NCI-H1105 treated with DMSO at 0.1 percent for 48 hours (cell line): ENCODE measurements around the gene ANTXR2.
"Not testable (repeated sequence)": the region's sequence is repeated elsewhere in the genome, so short reads cannot be mapped to it uniquely, and the experiment has no call there.

Experiments used
- DNase-seq: peaks from one replicate; lab custom pipeline; 2025; lab: John Stamatoyannopoulos, UW

ANTXR2 gene

GRCh38 chr4:79915246-79915645 lies 157.8 kb downstream of the ANTXR2 start:
- no peak for DNase-seq

GRCh38 chr4:79913581-79913980 lies 159.4 kb downstream of the ANTXR2 start:
- DNase-seq, result no peak

- no peak for DNase-seq
Observed at GRCh38 chr4:79907001-79907400, 166.0 kb downstream of the ANTXR2 start.

- no peak for DNase-seq
Observed at GRCh38 chr4:79906303-79906702, 166.7 kb downstream of the ANTXR2 start.

GRCh38 chr4:79905212-79905611 lies 167.8 kb downstream of the ANTXR2 start:
- DNase-seq, result no peak

- no peak for DNase-seq
Observed at GRCh38 chr4:79904331-79904730, 168.7 kb downstream of the ANTXR2 start.

- DNase-seq, result no peak
Observed at GRCh38 chr4:79900182-79900581, 172.8 kb downstream of the ANTXR2 start.

- DNase-seq, result no peak
Observed at GRCh38 chr4:79899481-79899880, 173.5 kb downstream of the ANTXR2 start.

- DNase-seq, result no peak
Observed at GRCh38 chr4:79898055-79898454, 175.0 kb downstream of the ANTXR2 start.

- DNase-seq, result no peak
Observed at GRCh38 chr4:79897174-79897573, 175.9 kb downstream of the ANTXR2 start.

GRCh38 chr4:79893456-79893855 lies 179.6 kb downstream of the ANTXR2 start:
- DNase-seq, result no peak

- not testable (repeated sequence) for DNase-seq
Observed at GRCh38 chr4:79889026-79889425, 184.0 kb downstream of the ANTXR2 start.

GRCh38 chr4:79886557-79886956 lies 186.5 kb downstream of the ANTXR2 start:
- DNase-seq, result no peak

GRCh38 chr4:79886021-79886420 lies 187.0 kb downstream of the ANTXR2 start:
- DNase-seq, result no peak

- DNase-seq, result no peak
Observed at GRCh38 chr4:79883290-79883689, 189.7 kb downstream of the ANTXR2 start.

- DNase-seq, result no peak
Observed at GRCh38 chr4:79882806-79883205, 190.2 kb downstream of the ANTXR2 start.

GRCh38 chr4:79881407-79881806 lies 191.6 kb downstream of the ANTXR2 start:
- no peak for DNase-seq

GRCh38 chr4:79877511-79877910 lies 195.5 kb downstream of the ANTXR2 start:
- DNase-seq, result no peak

- DNase-seq, result no peak
Observed at GRCh38 chr4:79875344-79875899, 197.6 kb downstream of the ANTXR2 start.

GRCh38 chr4:79874197-79874596 lies 198.8 kb downstream of the ANTXR2 start:
- no peak for DNase-seq

- no peak for DNase-seq
Observed at GRCh38 chr4:79872738-79873137, 200.3 kb downstream of the ANTXR2 start.

- DNase-seq, result no peak
Observed at GRCh38 chr4:79871961-79872360, 201.1 kb downstream of the ANTXR2 start.

- DNase-seq, result no peak
Observed at GRCh38 chr4:79869597-79870237, 203.3 kb downstream of the ANTXR2 start.

- no peak for DNase-seq
Observed at GRCh38 chr4:79865201-79865597, 207.8 kb downstream of the ANTXR2 start.
